Measurements from ENCODE around the gene SYT5.

SYT5 gene

DNA sequence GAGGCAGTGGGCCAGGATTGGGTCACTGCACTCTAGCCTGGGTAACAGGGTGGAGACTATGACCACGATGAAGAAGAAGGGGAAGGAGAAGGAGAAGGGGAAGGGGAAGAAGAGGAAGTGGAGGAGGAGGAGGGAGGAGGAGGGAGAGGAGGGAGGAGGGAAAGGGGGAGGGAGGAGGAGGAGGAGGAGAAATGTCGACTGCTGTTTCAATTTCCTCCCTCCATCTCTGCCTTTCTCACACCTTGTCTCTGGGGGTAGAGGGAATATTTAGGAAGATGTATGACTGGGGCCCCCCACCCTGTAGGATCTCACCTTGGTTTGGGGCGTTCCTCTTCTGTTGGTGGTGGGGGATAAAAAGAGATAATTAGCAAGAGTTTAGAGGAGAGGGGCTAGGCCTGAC is 34.9 kb downstream of the SYT5 start:
- no peak for DNase-seq

DNA sequence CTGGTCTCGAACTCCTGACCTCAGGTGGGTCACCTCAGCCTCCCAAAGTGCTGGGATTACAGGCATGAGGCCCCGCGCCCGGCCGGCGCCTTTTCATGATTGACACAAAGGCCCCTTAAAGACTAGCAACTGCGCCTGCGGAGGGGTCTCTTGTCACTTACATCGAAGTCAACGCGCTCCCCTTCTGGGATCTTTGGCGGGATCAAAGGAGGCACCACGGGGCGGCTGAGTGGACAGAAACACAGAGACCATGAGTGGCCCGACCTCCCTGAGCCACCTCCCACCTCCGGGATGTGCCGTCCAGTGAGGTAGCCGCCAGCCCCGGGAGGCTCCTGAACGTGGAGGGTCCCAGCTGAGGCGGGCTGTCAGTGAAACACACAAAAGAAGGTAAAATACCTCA is 38.4 kb downstream of the SYT5 start:
- no peak for DNase-seq

DNA sequence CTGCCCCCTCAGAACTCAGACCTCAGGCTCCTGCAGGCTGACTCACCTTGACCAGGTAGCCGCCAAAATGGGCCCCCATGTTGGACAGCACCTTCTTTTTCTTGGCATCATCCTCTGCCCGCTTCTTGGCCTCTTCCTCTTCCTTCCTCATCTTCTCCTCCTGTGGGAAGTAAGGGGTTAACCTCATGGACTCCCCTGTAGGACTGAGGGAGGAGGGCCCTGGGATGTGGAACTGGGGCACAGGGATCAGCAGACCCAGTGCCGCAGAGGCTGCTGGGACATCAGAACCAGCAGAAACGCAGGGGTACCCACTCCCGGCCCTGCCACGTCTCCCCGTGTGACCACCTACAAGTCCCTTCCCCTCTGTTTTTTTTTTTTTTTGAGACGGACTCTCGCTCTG is 42.2 kb downstream of the SYT5 start:
- no peak for DNase-seq

DNA sequence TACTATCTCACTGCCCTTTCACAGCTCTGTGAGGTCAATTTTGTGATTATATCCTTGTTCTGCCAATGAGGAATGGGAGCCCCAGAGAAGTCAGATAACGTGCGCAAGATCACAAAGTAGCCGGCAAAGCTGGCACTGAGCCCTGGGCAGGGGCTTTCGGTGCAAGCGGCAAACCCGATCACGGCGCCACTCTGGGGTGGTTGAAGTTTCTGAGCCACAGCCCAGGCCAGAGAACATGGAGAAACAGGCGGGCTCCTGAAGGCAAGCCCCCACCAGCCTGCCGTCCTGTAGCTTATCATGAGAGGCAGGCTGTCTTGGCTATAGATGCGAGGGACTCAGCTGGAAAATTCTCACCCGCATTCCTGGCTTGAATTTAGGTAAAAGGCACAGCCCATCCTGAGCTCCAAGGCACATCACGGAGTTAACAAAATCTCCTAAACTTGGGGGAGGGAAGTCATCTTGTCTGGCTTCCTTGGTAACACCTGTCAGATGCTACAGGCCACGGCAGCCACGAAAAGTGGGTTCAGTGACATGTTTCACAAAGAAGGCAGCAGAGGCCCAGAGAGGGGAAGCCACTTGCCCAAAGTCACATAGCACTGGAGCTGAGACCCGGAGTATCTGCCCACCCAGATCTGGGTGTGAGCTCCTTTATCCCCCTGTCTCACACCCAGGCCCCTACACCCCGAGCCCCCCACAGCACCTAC is 43.5 kb downstream of the SYT5 start:
- no peak for DNase-seq

DNA sequence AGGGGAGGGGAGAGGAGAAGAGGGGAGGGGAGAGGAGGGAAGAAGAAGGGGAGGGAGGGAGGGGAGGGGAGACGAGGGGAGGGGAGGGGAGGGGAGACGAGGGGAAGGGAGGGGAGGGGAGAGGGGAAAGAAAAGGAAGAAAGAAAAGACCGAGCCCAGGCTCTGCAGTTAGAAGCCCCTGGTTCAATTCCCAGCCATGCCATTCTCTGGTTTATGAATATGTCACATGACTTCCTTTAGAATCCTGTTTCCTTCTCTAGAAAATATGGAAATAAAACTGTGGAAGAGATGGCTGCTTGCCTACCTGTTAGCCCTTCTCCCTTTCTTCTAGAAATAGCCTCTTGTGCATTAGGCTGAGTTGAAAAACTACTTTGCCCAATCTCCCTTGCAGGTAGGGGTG is 45.4 kb downstream of the SYT5 start:
- no peak for DNase-seq

DNA sequence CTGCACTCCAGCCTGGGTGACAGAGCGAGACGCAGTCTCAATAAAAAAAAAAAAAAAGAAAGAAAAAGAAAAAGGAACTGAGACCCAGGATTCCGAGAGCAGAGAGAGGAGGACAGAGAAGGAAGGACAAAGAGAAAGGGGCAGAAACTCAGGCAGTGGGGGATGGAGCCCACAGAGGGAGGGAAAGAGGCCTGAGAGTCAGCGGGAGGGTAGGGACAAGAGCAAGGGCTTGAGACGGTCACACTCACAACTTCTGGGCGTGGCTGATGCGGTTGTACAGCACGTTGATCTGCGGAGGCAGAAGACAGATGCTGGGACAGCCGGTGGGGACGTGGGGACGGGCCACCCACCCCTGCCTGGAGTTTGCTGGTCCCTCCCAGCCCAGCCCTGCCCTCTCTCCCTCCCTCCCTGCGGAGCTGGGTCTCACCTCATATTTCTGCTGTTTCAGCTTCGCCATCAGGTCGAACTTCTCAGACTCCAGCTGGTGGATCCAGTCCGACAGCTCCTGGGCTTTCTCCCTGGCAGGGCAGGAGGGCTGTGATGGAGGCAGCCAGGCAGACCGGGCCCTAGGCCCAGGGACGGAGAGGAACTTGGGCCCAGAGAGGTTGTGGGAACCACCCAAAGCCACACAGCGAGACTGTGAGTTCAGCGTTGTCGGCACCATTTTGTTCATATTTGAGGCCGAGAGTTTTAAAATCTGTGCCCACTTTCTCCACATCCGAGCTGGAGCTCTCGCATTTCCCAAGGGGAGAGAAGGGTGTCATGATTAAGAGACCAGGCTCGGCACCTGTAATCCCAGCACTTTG is 46.2 kb downstream of the SYT5 start:
- no peak for DNase-seq

DNA sequence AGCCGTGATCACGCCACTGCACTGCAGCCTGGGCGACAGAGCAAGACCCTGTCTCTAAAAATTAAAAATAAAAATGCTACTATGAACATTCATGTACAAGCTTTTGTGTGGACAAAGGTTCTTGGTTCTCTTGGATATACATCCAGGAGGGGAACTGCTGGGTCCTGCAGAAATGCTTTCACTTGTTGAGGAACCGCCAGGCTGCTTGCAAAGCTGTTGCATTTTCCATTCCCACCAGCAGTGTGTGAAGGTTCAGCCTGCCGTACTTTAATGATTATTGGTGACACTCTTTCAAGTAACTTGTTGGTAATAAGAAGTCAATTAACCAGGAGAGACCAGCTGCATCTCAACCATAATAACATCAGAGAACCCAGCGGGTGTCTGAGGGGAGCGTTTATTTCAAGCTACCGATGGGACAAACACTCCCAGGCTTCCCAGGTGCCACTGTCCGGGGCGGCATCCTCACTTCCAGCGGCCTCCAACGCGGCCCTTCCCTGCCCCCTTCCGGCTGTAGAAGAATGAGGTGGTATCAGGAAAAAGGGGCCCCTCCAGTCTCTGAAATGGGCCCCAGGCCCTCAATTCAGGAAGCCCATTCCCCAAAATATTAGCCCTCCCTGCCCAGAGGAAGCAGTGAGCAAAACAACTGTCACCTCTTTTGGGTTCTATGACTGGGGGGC is 47.5 kb downstream of the SYT5 start:
- DNase-seq, result no peak

DNA sequence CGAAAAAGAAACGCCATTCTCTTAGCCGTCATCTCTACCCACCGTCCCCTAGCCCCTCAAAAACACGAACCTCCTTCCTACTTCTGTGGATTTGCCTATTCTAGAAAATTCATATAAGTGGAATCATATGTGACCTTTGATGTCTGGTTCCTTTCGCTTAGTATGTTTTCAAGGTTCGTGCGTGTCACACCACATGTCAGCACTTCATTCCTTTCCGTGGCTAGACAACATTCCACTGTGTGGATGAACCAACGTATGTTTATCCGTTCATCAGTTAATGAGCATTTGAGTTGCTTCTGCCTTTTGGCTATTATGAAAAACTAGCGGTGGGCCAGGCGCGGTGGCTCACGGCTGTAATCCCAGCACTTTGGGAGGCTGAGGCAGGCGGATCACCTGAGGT is 48.7 kb downstream of the SYT5 start:
- no peak for DNase-seq

Data from HCEC 1CT (cell line).